HCEC 1CT (cell line): ENCODE measurements around the gene MFAP3.
"Not testable (repeated sequence)": the region's sequence is repeated elsewhere in the genome, so short reads cannot be mapped to it uniquely, and the experiment has no call there.

Experiments
- DNase-seq: peaks from one replicate; pipeline ENCODE4 v3.0.0-alpha.2; 2017

MFAP3 gene

GRCh38 chr5:154055201-154055600 lies 16.4 kb downstream of the MFAP3 start:
- no peak for DNase-seq

- DNase-seq, result no peak
Observed at GRCh38 chr5:154058055-154059038, 19.6 kb downstream of the MFAP3 start.

- no peak for DNase-seq
Observed at GRCh38 chr5:154059039-154059430, 20.3 kb downstream of the MFAP3 start.

GRCh38 chr5:154059583-154059982 lies 20.8 kb downstream of the MFAP3 start:
- DNase-seq, result no peak

GRCh38 chr5:154060606-154061005 lies 21.8 kb downstream of the MFAP3 start:
- no peak for DNase-seq

GRCh38 chr5:154063372-154063771 lies 24.6 kb downstream of the MFAP3 start:
- no peak for DNase-seq

- DNase-seq, result no peak
Observed at GRCh38 chr5:154065971-154066370, 27.2 kb downstream of the MFAP3 start.

- not testable (repeated sequence) for DNase-seq
Observed at GRCh38 chr5:154069854-154070253, 31.1 kb downstream of the MFAP3 start.

GRCh38 chr5:154071799-154072413 lies 33.1 kb downstream of the MFAP3 start:
- no peak for DNase-seq

- DNase-seq, result peak; percentile 63
Observed at GRCh38 chr5:154072414-154073171, 33.8 kb downstream of the MFAP3 start.

- no peak for DNase-seq
Observed at GRCh38 chr5:154076240-154076922, 37.6 kb downstream of the MFAP3 start.

- peak; percentile 73 for DNase-seq
Observed at GRCh38 chr5:154077696-154078095, 38.9 kb downstream of the MFAP3 start.

GRCh38 chr5:154078272-154078671 lies 39.5 kb downstream of the MFAP3 start:
- DNase-seq, result no peak

GRCh38 chr5:154081246-154081645 lies 42.5 kb downstream of the MFAP3 start:
- no peak for DNase-seq

- DNase-seq, result no peak
Observed at GRCh38 chr5:154084062-154084639, 45.4 kb downstream of the MFAP3 start.

GRCh38 chr5:154086146-154086545 lies 47.4 kb downstream of the MFAP3 start:
- DNase-seq, result no peak

- DNase-seq, result no peak
Observed at GRCh38 chr5:154086641-154087040, 47.9 kb downstream of the MFAP3 start.

GRCh38 chr5:154087260-154087659 lies 48.5 kb downstream of the MFAP3 start:
- peak; percentile 16 for DNase-seq

- no peak for DNase-seq
Observed at GRCh38 chr5:154088801-154089200, 50.0 kb downstream of the MFAP3 start.

- no peak for DNase-seq
Observed at GRCh38 chr5:154090656-154091055, 51.9 kb downstream of the MFAP3 start.

GRCh38 chr5:154092356-154093141 lies 53.8 kb downstream of the MFAP3 start:
- peak; percentile 7 for DNase-seq

GRCh38 chr5:154093142-154093532 lies 54.4 kb downstream of the MFAP3 start:
- DNase-seq, result no peak
